AG10803 (cell line): Measurements from ENCODE around the gene L2HGDH.

ENCODE experiments used
- DNase-seq: peaks from one replicate; pipeline ENCODE4 v3.0.0; 2010; ENCODE audit warnings: low read depth
- H3K4me3 ChIP-seq: 2 replicates; pipeline ENCODE4 v1.5.1; 2011; ENCODE audit warnings: mild to moderate bottlenecking, low read length, control low read depth
- TF ChIP-seq, protein P1 (sequence below): conservative IDR thresholded peaks from 2 replicates; pipeline ENCODE4 v1.5.1; 2011; ENCODE audit warnings: mild to moderate bottlenecking, low read length, control low read depth, inconsistent platforms

The L2HGDH gene

DNA sequence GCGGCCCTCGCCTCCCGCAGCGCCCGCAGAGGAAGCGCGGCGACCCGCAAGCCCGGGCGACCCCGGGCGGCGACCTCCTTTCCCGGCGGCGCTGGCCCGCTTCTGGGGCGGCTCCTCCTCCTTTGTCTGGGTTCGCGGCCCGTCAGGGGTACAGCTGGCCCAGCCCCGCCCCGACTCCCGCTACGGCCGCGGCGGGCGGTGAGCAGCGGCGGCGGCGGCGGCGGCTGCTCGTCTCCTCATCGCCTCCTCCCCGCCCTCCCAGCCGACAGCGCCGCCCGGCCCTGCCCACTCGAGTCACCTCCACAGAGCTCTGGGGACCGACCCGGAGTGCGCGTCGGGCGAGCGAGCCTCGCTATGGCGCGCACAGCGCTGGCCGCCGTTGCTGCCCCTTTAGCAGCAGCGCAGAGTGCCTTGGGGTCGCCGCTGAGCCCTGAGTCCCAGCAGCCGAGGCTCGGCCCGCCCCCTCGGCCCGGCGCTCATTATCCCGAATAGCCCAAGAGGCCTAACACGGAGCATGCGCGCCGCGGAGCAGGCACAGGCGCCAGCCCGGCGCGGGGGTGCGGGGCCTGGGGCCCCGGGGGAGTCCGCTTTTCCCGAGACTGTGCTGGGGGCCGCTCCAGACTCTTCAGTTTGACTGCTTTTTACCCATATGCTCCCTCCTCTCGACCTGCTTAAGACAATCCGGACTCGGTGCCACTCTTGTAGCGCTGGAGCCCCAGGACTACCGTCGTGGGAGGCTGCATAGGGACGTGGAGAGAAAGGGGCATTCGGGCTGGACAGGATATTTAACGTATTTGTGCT is 80.4 kb downstream of the L2HGDH start, which contains the start of gene SOS2:
SOS2 (minus strand) TSS at position 104 of the 801 bp plus-strand sequence. CDS start 295 bp downstream, outside the sequence.
- peak within 1 kb of the TSS; percentile 73 for H3K4me3 ChIP-seq
- TF ChIP-seq, protein P1, sequence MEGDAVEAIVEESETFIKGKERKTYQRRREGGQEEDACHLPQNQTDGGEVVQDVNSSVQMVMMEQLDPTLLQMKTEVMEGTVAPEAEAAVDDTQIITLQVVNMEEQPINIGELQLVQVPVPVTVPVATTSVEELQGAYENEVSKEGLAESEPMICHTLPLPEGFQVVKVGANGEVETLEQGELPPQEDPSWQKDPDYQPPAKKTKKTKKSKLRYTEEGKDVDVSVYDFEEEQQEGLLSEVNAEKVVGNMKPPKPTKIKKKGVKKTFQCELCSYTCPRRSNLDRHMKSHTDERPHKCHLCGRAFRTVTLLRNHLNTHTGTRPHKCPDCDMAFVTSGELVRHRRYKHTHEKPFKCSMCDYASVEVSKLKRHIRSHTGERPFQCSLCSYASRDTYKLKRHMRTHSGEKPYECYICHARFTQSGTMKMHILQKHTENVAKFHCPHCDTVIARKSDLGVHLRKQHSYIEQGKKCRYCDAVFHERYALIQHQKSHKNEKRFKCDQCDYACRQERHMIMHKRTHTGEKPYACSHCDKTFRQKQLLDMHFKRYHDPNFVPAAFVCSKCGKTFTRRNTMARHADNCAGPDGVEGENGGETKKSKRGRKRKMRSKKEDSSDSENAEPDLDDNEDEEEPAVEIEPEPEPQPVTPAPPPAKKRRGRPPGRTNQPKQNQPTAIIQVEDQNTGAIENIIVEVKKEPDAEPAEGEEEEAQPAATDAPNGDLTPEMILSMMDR, result no peak
- peak; percentile 81 for DNase-seq

DNA sequence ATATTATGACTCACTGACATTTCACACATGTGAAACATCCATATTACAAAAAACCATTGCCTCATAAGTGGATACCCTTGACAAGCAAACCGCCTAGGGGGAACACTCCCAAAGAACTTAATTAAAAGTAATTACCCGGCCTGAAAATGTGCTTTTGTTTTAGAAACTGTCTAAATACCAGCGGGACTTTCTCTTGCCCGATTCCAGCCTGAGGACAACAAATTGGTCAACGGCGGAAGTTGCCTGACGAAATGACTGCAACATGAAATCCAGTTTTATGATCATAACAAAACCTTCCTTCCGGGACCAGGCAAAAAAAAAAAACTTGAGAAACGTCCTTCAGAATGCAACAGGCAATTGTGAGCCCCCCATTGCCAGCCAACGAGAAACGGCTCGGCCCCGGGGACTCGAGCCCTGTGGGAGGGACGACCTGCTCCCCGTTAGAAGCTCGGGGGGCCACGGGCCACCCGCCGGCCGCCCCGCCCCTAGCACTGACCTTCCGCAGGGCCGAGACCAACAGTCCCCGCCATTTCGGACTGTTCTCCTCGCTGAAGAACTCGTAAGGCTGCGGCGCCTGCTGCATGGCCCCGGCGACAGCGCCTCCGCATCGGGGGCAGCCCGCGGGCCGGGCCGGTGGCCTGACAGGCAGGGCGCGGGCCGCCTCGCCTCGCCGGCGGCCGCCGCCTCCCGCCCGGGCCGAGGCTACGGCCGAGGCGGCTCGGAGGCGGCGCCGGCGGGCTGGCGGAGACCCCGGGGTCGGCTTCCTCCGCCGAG is 81.1 kb downstream of the L2HGDH start:
- TF ChIP-seq, protein P1, result no peak
- DNase-seq, result peak; percentile 70
- peak overlapping the region; percentile 67 for H3K4me3 ChIP-seq

DNA sequence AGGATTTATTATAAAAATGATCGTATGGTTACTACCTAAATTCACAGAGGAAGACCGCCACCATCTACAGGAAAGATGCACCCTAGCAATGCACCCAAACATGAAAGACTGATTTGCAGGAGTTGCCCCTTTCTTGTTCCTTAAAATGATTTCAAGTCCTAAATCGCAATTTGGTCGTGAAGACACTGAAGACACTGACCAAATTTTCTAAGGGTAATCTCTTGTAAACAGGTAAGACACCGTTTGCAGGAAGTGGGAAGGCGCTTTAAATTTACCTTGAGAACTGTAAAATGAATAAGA is 81.7 kb downstream of the L2HGDH start:
- peak overlapping the region; percentile 67 for H3K4me3 ChIP-seq
- peak; percentile 3 for DNase-seq
- TF ChIP-seq, protein P1, result no peak

DNA sequence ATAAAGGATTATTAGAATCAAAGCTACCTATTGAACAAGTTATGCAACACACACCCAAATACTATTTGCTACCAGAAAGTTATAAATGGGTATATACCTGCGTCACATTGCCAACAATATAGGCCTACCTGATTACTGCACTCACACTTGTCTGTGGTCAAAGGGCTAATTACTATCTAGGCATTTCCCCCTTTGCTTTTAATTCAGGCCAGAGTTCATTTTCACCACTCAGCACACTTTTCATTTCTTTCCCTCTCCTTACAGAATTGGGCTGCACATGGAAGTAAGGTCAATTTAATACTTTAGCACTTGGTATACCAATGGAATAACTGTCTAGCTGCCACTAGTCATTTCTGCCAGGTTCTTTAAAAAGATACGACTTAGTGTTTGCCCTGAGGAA is 82.3 kb downstream of the L2HGDH start:
- TF ChIP-seq, protein P1, result no peak
- H3K4me3 ChIP-seq, result peak overlapping the region; percentile 67
- no peak for DNase-seq

DNA sequence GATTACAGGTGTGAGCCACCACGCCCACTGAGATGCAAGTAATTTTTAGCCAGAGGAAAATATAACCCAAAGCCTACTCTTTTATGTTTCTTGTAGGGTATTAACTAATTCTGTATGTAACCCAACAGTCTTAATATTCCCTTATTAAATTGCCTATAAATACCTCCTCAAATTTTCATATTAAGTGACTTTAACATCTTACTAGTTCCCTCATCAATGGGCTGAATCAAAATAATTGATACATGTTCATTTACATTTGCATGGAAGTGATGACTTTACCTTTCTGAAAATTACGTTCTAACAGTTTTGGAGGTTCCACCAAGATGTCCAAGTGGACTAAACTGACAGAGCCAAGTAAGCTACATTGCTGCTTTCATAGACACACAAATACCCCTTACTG is 83.7 kb downstream of the L2HGDH start:
- TF ChIP-seq, protein P1, result no peak
- H3K4me3 ChIP-seq, result no peak overlapping the region
- DNase-seq, result no peak

DNA sequence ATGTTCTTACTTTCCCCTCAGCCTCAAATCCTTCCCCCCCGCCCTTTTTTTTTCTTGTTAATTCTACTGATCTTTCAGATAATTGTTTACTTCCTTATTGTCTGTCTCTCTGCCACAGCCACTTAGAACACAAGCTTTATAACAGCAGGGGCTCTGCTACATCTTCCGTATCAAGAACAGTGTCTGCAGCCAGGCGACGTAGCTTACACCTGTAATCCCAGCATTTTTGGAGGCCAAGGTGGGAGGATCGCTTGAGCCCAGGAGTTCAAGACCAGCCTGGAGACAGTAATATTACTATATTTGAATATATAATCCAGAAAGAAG is 86.1 kb downstream of the L2HGDH start:
- no peak for DNase-seq
- TF ChIP-seq, protein P1, result no peak
- H3K4me3 ChIP-seq, result no peak overlapping the region
